Colon (tissue), 2 donors: ENCODE data around the gene TBK1.

Experiments used
- FAIRE-seq: peaks from 2 replicates; lab custom pipeline; 2012; peaks lifted over from hg19 to GRCh38; lab: Jason Lieb, UNC
- donor health status: control.
- donor health status: control.

Gene TBK1

DNA sequence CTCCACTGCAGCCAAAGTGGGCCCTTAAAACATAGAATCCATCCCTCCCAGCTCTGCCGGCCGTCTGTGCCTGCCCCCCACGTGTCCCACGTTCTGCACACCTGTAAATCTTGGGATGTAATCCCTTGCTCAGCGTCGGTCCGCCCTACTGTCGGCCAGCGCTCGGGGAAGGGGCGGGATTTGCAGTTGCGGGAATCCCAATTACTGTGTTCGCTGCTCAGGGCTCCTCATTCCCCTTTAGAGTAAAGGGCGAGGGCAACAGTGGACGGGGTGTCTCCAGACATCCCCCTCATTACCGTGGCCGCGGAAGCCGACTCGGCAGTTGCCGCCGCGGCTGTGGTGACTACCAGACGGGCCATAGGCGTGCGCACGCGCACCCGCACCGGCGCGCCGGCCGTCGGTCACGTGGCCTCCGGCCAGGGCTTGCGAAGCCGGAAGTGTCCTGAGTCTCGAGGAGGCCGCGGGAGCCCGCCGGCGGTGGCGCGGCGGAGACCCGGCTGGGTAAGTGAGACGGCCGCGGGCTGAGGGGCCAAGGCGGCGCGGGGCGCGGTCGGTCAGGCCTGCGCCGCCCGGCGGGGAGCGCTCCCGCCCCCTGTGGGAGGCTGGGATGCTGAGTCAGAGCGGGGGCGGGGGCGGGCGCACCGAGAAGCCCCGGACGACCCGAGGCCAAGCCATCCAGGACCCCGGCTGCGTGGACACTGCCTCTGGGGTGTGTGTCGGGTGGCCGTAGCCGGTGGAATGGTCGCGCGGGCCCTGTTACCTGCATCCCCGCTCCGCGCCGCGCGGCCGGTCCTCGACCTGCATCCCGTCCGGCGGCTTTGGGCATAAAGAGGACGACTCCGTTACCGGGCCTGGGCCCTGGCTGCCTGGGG lies at the start of gene TBK1:
TBK1 (plus strand) TSS at position 434 of the 872 bp plus-strand sequence. CDS start 3,751 bp downstream, outside the sequence.
- FAIRE-seq, result no peak

- FAIRE-seq, result no peak
Measured at GRCh38 chr12:64402181-64402580, 49.7 kb upstream of the TBK1 start.

DNA sequence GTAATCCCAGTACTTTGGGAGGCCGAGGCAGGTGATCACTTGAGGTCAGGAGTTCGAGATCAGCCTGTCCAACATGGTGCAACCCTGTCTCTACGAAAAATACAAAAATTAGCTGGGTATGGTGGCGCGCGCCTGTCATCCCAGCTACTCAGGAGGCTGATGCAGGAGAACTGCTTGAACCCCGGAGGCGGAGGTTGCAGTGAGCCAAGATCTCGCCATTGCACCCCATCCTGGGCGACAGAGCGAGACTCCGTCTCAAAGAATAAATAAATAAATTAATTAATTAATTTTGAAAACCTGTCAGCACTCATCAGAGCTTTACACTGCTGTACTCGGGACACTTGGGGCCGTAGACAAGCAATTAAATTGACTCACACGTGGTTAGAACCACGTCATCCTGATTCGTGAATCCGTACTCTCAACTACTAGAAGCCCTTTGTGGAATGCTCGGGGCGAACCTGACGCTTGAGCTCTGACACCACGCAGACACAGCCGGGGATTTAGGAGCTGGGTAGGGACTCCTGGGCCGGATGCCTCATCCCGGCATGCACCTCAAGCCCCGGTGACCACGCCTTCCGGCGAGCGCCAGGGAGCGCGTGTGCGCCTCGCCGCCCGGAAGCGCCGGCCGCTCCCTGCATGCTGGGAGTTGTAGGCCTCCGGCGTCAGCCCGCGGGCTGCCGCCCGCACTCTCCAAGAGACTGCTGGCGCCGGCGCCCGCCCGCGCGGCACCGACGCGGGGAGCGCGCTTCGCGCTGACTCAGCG lies 48.0 kb upstream of the TBK1 start, which contains the start of gene XPOT:
XPOT (plus strand) TSS at position 686 of the 763 bp plus-strand sequence. CDS start 5,644 bp downstream, outside the sequence.
- FAIRE-seq, result no peak

DNA sequence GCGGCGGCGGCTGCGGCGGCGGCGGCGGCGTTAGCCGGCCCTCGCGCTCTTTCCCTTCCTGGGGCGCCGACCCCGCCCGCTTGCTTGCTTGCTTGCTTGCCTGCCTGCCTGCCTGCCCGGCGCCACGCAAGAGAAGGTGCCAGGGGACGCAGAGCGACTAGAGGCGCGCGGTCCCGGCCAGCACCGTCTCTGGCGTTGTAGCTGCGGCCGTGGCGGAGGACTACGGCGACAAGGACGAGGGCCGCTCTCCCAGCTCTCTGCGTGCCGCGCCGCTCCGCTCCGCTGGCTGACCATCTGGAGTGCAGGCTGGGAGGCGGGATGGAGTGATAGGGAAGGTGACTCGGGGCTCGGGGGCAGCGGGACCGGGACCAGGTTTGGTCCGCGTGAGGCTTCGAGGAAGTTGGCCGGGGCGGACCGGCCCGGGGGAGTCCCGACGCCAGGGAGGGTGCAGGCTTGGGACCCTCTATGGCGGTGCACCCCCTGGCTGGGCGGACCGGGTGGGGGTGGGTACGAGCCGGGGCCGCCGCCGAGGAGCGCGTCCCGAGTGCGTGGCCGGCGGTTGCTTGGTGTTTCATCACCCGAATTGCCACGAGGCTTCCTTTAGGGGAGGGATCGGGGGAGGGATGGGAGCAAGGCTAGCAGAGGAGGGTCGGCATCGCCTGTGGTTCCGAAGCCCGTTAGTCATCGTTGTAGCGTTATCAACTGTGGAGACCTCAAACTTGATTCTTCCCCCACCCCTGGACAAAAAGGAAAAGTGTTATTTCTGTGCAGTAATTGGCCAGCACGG lies 47.3 kb upstream of the TBK1 start:
- FAIRE-seq, result no peak

DNA sequence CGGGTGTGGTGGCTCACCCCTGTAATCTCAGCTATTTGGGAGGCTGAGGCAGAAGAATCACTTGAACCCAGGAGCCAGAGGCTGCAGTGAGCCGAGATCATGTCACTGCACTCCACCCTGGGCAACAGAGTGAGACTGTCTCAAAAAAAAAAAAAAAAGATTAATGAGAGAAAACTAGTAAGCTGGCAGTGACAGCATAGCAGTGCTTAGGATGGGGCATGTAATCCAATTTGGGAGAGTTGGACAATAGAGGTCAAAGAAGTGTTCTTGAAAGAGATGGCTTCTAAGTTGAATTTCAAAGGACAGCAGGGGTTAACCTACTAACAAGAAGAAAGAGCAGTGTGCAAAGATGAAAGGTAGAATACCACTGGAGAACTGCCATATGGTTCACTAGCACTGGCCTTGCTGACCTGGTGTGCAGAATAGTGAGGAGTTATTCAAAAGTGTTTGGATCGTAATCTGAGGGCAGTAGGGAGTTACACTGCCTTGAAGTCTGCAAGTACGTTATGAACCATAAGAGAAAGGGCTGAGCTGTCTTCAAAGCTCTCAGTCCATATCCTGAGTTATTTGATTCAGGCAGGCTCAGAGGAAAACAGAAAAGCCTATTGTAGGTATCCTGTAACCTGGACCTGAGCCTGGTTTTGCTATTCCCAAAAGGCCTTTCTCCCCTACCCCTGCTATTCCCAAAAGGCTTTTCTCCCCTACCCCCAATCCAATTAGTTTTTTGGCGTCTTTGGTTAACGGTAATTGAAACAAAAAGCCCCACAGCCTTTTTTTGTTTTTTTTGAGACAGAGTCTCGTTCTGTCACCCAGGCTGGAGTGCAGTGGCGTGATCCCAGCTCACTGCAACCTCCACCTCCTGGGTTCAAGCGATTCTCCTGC lies 44.3 kb upstream of the TBK1 start:
- FAIRE-seq, result no peak

DNA sequence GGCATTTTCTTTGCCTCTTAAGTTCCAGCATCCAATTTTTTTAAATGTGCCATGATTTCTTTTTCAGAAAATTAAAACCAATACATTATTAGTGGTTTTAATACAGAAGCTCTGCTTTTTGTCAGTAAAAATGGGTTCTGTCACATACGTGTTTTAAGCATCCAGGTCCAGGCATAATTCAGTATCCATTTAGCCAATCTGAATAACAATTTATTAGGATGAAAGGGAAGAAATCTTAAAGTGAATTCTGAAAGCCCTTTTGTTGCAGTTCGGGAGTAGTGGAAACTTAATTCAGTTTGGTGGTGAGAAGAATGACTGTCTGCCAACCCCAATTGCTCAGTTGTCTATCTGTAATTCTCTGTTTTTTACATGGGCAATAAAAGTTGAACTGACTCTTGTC lies 40.5 kb upstream of the TBK1 start:
- FAIRE-seq, result no peak

DNA sequence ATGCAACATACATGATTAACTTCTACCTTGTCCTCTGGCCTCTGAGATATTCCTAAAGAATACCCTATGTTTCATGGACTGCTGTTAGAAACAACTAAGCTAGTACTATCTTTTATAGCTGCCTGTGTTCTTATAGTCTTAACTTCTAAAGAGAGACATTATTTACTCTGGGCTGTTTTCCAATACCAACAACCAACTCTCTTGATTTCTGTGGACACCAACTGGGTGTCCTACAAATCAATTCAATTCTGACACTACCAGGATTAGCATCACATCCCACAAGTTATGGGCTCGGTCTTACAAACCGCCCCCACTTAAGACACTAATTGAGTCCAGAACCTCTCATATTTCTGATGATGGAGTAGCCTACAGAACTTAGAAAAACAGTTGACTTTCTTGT lies 39.5 kb upstream of the TBK1 start:
- no peak for FAIRE-seq

DNA sequence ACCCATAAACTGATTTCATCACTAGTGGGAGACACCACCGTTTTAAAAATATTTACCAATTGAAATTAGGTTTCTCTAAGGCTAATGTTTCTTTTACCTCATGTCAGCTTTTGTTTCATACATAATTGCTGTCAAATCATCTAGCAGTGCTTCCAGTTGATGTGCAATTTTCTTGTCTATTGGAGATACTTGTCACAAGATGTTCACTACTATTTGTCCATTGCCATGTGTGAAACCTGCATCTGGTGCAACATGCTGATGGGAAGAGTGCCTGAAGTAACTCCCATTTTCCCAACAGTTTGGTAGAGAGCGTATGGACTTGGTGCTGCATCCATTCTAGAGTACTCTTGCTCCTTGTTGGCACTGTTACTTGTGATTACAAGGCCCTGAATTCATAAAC lies 38.0 kb upstream of the TBK1 start:
- FAIRE-seq, result no peak

DNA sequence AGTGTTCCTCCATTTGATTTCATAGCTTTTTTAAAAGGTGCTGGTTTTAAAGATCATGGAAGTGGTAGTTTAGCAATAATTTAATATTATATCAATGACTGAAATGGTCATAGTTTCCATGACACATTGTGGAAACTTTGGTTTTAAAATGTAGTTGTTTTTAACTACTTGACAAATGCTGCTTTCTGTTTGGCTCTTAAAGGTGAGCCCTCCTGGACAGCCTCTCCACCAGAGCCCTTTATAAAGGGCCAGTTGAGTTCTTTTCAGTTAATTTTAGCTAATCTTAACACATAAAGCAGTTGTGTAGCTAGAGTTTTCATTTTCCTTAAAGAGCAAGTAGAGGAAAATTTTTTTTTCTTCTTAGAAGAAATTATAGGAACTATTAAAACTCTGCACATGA lies 33.7 kb upstream of the TBK1 start:
- no peak for FAIRE-seq

- no peak for FAIRE-seq
Measured at GRCh38 chr12:64419696-64420095, 32.2 kb upstream of the TBK1 start.

DNA sequence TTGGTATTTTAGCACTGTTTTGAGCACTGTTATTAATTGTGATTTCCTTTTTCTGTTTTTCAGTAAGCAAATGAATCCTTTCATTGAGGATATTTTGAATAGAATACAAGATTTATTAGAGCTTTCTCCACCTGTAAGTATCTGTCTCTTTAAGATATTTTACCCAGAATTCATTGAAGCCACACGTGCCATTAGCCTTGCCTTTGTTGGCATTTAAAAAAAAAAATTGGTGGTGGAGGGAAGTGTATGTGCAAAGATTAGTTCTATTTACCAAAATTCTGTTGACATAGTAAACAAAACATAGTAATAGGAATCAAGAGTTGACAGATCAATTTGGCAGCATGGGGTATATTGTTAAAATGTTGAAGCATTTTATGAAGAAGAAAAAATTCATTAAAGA lies 23.9 kb upstream of the TBK1 start:
- no peak for FAIRE-seq

- FAIRE-seq, result no peak
Measured at GRCh38 chr12:64428956-64429355, 23.0 kb upstream of the TBK1 start.

GRCh38 chr12:64430886-64431285 lies 21.0 kb upstream of the TBK1 start:
- no peak for FAIRE-seq

- FAIRE-seq, result no peak
Measured at GRCh38 chr12:64431791-64432190, 20.1 kb upstream of the TBK1 start.

GRCh38 chr12:64433915-64434314 lies 18.0 kb upstream of the TBK1 start:
- no peak for FAIRE-seq

DNA sequence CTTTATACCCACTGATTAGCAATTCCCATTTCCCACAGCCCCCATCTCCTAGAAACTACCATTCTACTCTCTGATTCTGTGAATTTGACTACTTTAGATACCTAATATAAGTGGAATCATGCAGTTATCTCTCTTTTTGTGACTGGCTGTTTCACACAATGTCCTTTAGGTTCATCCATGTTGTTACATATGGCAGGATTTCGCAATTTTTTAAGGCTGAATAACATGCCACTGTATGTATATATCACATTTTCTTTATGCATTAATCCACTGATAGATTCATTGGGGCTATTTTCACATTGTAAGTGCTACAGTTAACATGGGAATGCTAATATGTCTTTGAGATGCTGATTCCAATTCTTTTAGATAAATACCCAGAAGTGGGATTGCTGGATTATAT lies 11.8 kb upstream of the TBK1 start:
- FAIRE-seq, result no peak

DNA sequence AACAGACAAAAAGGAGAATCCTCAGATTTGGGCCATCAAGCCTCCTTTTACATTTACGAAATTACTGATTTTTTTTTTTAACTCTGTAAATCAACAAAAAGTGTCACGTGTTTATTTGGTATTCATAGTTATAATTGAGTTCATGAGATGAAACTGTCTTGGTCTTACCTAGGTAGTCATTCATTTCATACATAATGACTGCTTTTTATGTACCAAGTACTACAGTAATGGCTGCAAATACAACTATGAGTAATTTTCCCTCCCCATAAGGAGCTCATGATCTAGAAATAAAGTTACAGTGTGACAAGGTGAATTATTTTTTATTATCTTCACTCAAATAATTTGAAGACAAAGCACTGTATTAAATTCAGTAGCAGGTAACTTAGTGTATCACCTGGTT lies 6.4 kb upstream of the TBK1 start:
- no peak for FAIRE-seq

DNA sequence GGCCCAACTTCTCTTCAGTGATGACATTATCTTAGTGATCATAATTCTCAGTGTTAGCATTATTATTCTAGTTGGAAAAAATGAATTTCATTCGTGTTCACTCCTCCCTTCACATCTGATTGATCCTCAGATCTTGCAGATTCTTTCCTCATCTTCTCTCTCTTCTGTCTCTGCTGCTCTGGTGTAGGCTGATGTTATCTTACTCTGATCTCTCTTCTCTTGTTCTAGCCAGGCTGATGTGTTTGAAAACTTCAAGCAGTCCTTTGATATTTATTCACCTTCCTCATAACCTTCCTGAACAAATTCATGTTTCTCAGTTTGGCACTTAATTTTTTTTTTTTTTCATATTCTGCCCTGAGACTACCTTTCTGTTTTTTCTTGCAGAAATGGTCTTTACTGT lies 5.6 kb upstream of the TBK1 start:
- FAIRE-seq, result no peak

GRCh38 chr12:64450057-64450640 lies 1.8 kb upstream of the TBK1 start:
- no peak for FAIRE-seq

- FAIRE-seq, result no peak
Measured at GRCh38 chr12:64450711-64451486, 1.0 kb upstream of the TBK1 start.
